ENCODE results near the gene FADS3.

- TF ChIP-seq, protein P1, sequence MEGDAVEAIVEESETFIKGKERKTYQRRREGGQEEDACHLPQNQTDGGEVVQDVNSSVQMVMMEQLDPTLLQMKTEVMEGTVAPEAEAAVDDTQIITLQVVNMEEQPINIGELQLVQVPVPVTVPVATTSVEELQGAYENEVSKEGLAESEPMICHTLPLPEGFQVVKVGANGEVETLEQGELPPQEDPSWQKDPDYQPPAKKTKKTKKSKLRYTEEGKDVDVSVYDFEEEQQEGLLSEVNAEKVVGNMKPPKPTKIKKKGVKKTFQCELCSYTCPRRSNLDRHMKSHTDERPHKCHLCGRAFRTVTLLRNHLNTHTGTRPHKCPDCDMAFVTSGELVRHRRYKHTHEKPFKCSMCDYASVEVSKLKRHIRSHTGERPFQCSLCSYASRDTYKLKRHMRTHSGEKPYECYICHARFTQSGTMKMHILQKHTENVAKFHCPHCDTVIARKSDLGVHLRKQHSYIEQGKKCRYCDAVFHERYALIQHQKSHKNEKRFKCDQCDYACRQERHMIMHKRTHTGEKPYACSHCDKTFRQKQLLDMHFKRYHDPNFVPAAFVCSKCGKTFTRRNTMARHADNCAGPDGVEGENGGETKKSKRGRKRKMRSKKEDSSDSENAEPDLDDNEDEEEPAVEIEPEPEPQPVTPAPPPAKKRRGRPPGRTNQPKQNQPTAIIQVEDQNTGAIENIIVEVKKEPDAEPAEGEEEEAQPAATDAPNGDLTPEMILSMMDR (IDR thresholded peaks at IDR 0.05 in 2 of 3, conservative IDR thresholded peaks at IDR 0.05 in 1 of 3; ENCODE audit: borderline replicate concordance in 1 of 3, insufficient read depth in 1 of 3, low read depth in 2 of 3, low read length in 2 of 3), result no peak
- no peak for TF ChIP-seq POLR2A (IDR thresholded peaks at IDR 0.05; ENCODE audit: borderline replicate concordance, extremely low read depth, insufficient read depth, insufficient read length)
- no peak for TF ChIP-seq YY1 (IDR thresholded peaks at IDR 0.05; ENCODE audit: extremely low read depth, insufficient replicate concordance, low read depth, low read length)
- TF ChIP-seq TCF7L2 (IDR thresholded peaks at IDR 0.05; ENCODE audit: borderline replicate concordance, extremely low read depth, insufficient read depth, insufficient read length), result no peak
- no peak for TF ChIP-seq ZFX (IDR thresholded peaks at IDR 0.05)
- TF ChIP-seq POLR2AphosphoS5 (IDR thresholded peaks at IDR 0.05; ENCODE audit: low read depth, low read length), result no peak
- no peak for TF ChIP-seq EZH2 (IDR thresholded peaks at IDR 0.05)
- no peak for TF ChIP-seq FOSL1 (IDR thresholded peaks at IDR 0.05; ENCODE audit: low read depth)
- no peak for TF ChIP-seq SP1 (IDR thresholded peaks at IDR 0.05; ENCODE audit: low read depth)
- no peak for TF ChIP-seq EZH2phosphoT487 (IDR thresholded peaks at IDR 0.05; ENCODE audit: borderline replicate concordance)
- TF ChIP-seq ELF1 (IDR thresholded peaks at IDR 0.05; ENCODE audit: borderline replicate concordance, low read depth), result no peak
- no peak for TF ChIP-seq RAD21 (IDR thresholded peaks at IDR 0.05; ENCODE audit: low read depth)
- no peak for TF ChIP-seq SIN3A (IDR thresholded peaks at IDR 0.05; ENCODE audit: low read depth)
- no peak for TF ChIP-seq ATF3 (IDR thresholded peaks at IDR 0.05)
These were observed 43.3 kb downstream of the FADS3 start for GRCh38 chr11:61847914-61848581.

All from HCT116 (cell line).